ENCODE results near the gene CHMP3. TPM values are rescaled to one million over a fixed set of nuclear protein-coding genes. Genes with fewer than 3 reads are reported as not detected.

Gene CHMP3
- total RNA-seq, 2 experiments from 2014 or later: 35.0 to 35.8 TPM

GRCh38 chr2:86485103-86485502 is 78.1 kb downstream of the CHMP3 start:
- ChIA-PET CTCF (no interaction called here), POLR2A (interaction anchor here (0.6 to 0.7 kb wide), 2 partner anchors 505 to 1539 kb away, joined by 3 to 6 read pairs; no protein-coding TSS in a partner anchor)
- H3K27me3 Mint-ChIP-seq: no peaks in the 10 kb centered on the region
- ATAC-seq (peak; percentile 64), DNase-seq (peak; percentile 21)
- peaks cover 68% of the 10 kb centered on the region for H3K4me1 Mint-ChIP-seq
- peaks cover 91% of the 10 kb centered on the region for H3K36me3 Mint-ChIP-seq (ENCODE audit: low read depth)
- H3K27ac Mint-ChIP-seq: peak overlapping the region; percentile 72
- no peaks in the 10 kb centered on the region for H3K9me3 Mint-ChIP-seq (ENCODE audit: low read depth)
- intact Hi-C loops (cut with DNase I, micrococcal nuclease): no loop called here
- no peak overlapping the region for H3K4me3 Mint-ChIP-seq

- POLR2A ChIA-PET: no interaction called here
- ATAC-seq (no peak), DNase-seq (no peak)
- Mint-ChIP-seq H3K4me3 (no peak overlapping the region), H3K9me3 (ENCODE audit: low read depth) (no peaks in the 10 kb centered on the region), H3K27me3 (no peaks in the 10 kb centered on the region), H3K36me3 (ENCODE audit: low read depth) (peaks cover 91% of the 10 kb centered on the region), H3K4me1 (peaks cover 61% of the 10 kb centered on the region), H3K27ac (peak overlapping the region; percentile 72)
- intact Hi-C loops (cut with DNase I, micrococcal nuclease): loop anchor here in 1 of 2 experiments (5.0 kb wide), 1 partner anchor 37 kb away; no protein-coding TSS in a partner anchor
- CTCF ChIA-PET: interaction anchor here (0.8 to 1.1 kb wide), 2 partner anchors 41 to 280 kb away, joined by 3 read pairs; no protein-coding TSS in a partner anchor
Measured at GRCh38 chr2:86484385-86484784, 78.9 kb downstream of the CHMP3 start.

- Mint-ChIP-seq H3K36me3 (ENCODE audit: low read depth) (peaks cover 93% of the 10 kb centered on the region), H3K4me3 (no peak overlapping the region), H3K9me3 (ENCODE audit: low read depth) (no peaks in the 10 kb centered on the region), H3K27me3 (no peaks in the 10 kb centered on the region), H3K4me1 (peaks cover 69% of the 10 kb centered on the region), H3K27ac (peak overlapping the region; percentile 70)
- intact Hi-C loops (cut with DNase I, micrococcal nuclease): loop anchor here in 1 of 2 experiments (5.0 kb wide), 1 partner anchor 35 kb away; no protein-coding TSS in a partner anchor
- DNase-seq (peak; percentile 43), ATAC-seq (peak; percentile 92)
- ChIA-PET CTCF (no interaction called here), POLR2A (interaction anchor here (0.5 to 0.6 kb wide), 2 partner anchors 69 to 377 kb away, joined by 3 to 5 read pairs; no protein-coding TSS in a partner anchor)
Measured at GRCh38 chr2:86482034-86482433, 81.2 kb downstream of the CHMP3 start.

DNA sequence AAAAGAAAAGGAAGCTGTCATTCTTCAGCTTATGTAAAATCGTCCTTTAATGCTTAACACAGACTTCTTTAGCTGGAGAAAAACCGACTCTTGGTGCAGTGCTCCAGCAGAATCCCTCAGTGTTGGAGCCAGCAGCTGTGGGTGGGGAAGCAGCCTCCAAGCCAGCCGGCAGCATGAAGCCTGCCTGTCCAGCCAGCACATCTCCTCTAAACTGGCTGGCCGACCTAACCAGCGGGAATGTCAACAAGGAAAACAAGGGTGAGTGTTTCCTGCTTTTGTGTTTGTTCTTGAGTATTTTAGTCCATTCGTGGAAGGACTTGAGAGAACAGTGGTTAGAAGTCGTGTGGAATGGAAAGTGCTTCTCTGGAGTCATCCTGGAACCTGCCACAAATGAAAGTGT is 83.1 kb downstream of the CHMP3 start:
- Mint-ChIP-seq H3K27me3 (no peaks in the 10 kb centered on the region), H3K4me1 (peaks cover 66% of the 10 kb centered on the region), H3K9me3 (ENCODE audit: low read depth) (no peaks in the 10 kb centered on the region), H3K36me3 (ENCODE audit: low read depth) (peaks cover 91% of the 10 kb centered on the region), H3K27ac (no peak overlapping the region), H3K4me3 (no peak overlapping the region)
- POLR2A ChIA-PET: interaction anchor here (0.6 kb wide), 1 partner anchor 287 kb away, joined by 3 read pairs; no protein-coding TSS in a partner anchor
- intact Hi-C loops (cut with DNase I, micrococcal nuclease): loop anchor here in 1 of 2 experiments (5.0 kb wide), 1 partner anchor 33 kb away; no protein-coding TSS in a partner anchor
- ATAC-seq (no peak), DNase-seq (no peak)
- CTCF ChIA-PET: interaction anchor here (1.2 kb wide), 1 partner anchor 30 kb away, joined by 3 read pairs; no protein-coding TSS in a partner anchor

GRCh38 chr2:86477349-86477748 is 85.9 kb downstream of the CHMP3 start:
- ChIA-PET CTCF (no interaction called here), POLR2A (no interaction called here)
- H3K4me3 Mint-ChIP-seq: no peak overlapping the region
- DNase-seq: no peak
- peaks cover 48% of the 10 kb centered on the region for H3K4me1 Mint-ChIP-seq
- H3K27me3 Mint-ChIP-seq: no peaks in the 10 kb centered on the region
- no peak for ATAC-seq
- no peaks in the 10 kb centered on the region for H3K9me3 Mint-ChIP-seq (ENCODE audit: low read depth)
- intact Hi-C loops (cut with DNase I, micrococcal nuclease): no loop called here
- H3K27ac Mint-ChIP-seq: no peak overlapping the region
- peaks cover 88% of the 10 kb centered on the region for H3K36me3 Mint-ChIP-seq (ENCODE audit: low read depth)

DNA sequence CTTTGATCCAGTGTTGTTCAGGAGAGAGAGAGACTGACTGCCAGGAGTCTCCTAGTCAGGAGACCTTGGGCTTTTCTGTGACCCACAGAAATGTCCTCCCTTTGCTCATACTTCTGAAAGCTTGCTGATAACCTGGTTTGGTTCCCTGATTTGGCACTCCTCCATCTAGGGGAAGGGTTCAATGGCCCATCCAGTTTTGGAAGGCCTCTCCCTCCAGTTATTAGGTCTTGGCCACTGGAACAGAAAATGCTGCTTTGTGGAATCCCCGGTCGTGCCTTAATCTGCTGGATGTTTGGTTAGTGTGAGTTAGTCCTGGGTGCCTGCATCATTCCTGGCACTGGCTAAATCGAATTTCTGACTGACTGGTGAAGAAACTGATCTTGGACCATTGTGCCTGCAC is 86.3 kb downstream of the CHMP3 start:
- Mint-ChIP-seq H3K27me3 (no peaks in the 10 kb centered on the region), H3K4me1 (peaks cover 45% of the 10 kb centered on the region), H3K27ac (no peak overlapping the region), H3K4me3 (no peak overlapping the region), H3K9me3 (ENCODE audit: low read depth) (no peaks in the 10 kb centered on the region), H3K36me3 (ENCODE audit: low read depth) (peaks cover 88% of the 10 kb centered on the region)
- ChIA-PET CTCF (interaction anchor here (0.8 to 1.2 kb wide), 2 partner anchors 10 to 16 kb away, joined by 3 read pairs; no protein-coding TSS in a partner anchor), POLR2A (interaction anchor here (0.6 kb wide), 1 partner anchor 140 kb away, joined by 4 read pairs; no protein-coding TSS in a partner anchor)
- DNase-seq (no peak), ATAC-seq (no peak)
- intact Hi-C loops (cut with DNase I, micrococcal nuclease): no loop called here

DNA sequence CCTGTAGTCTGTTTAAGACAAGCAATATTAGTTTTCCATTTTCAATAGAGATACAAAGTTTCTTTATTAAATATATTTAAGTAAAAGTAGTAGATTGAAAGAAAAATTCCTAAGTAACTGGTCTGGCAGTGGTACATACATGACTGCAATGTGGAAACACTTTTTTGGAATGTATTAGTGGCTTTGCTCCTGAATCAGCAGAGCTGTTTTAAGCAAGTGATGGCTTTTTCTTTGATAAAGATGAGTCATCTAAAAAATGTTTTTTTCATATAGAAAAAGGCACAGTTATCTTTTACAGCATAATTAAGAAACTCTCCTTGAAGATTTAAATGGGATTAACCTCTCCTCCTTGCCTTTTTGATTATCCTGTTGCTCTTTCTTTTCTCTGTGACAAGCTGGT is 87.2 kb downstream of the CHMP3 start:
- POLR2A ChIA-PET: interaction anchor here (0.6 kb wide), 1 partner anchor 139 kb away, joined by 4 read pairs; no protein-coding TSS in a partner anchor

DNA sequence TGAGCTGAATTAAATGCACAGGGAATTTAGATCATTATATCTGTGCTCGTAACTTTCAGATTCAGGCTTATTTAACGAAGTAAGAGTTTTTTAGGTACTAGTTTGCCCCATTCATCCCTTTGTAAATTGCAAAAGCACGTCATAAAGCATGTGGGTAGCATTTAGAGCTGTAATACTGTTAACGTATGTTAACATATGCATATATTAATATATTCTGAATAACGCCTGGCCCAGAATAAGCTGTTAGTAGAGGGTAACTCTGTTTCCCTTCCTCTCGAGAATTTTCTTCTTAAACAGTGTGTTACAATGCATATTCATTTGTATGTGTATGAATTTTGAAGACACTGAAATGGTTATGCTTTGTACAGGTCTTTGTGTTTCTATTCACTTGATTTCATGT is 91.6 kb downstream of the CHMP3 start:
- ATAC-seq (no peak), DNase-seq (no peak)
- intact Hi-C loops (cut with DNase I, micrococcal nuclease): no loop called here
- Mint-ChIP-seq H3K27me3 (no peaks in the 10 kb centered on the region), H3K27ac (peak overlapping the region; percentile 47), H3K36me3 (ENCODE audit: low read depth) (peaks cover 81% of the 10 kb centered on the region), H3K4me3 (no peak overlapping the region), H3K4me1 (peaks cover 58% of the 10 kb centered on the region), H3K9me3 (ENCODE audit: low read depth) (no peaks in the 10 kb centered on the region)
- ChIA-PET CTCF (interaction anchor here (0.6 to 1.2 kb wide), 3 partner anchors 38 to 222 kb away, joined by 3 read pairs; no protein-coding TSS in a partner anchor), POLR2A (no interaction called here)

More for the DNA sequence above, 87.2 kb downstream of the CHMP3 start:
- peaks cover 88% of the 10 kb centered on the region for H3K36me3 Mint-ChIP-seq (ENCODE audit: low read depth)
- no peaks in the 10 kb centered on the region for H3K9me3 Mint-ChIP-seq (ENCODE audit: low read depth)
- CTCF ChIA-PET: interaction anchor here (0.8 to 1.2 kb wide), 2 partner anchors 11 to 17 kb away, joined by 3 read pairs; no protein-coding TSS in a partner anchor
- peaks cover 44% of the 10 kb centered on the region for H3K4me1 Mint-ChIP-seq
- ATAC-seq (no peak), DNase-seq (no peak)
- H3K27me3 Mint-ChIP-seq: no peaks in the 10 kb centered on the region
- intact Hi-C loops (cut with DNase I, micrococcal nuclease): no loop called here
- no peak overlapping the region for H3K4me3 Mint-ChIP-seq
- H3K27ac Mint-ChIP-seq: peak overlapping the region; percentile 58

DNA sequence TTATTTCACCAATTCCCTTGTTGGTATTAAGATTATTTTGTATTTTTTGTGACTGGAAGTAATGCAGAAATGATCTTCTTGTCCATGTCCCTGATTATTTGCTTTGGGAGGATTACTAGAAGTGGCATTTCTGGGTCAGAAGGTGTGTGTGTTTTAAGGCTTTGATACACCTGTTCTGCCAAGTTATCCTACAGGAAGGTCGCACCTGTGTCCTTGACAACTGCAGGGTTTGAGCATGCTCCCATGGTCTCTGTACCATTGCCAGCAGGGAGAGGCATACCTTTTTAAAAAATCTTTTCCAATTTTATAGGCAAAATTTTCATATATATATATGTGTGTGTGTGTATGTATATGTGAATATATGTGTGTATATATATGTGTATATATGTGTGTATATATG is 92.4 kb downstream of the CHMP3 start:
- intact Hi-C loops (cut with DNase I, micrococcal nuclease): no loop called here
- no peak for DNase-seq
- peaks cover 53% of the 10 kb centered on the region for H3K4me1 Mint-ChIP-seq

GRCh38 chr2:86468162-86469033 is 94.8 kb downstream of the CHMP3 start:
- intact Hi-C loops (cut with DNase I, micrococcal nuclease): no loop called here
- ATAC-seq (peak; percentile 70), DNase-seq (peak; percentile 34)
- POLR2A ChIA-PET: interaction anchor here (0.9 to 1.5 kb wide), 2 partner anchors 27 kb away, joined by 4 to 5 read pairs; partner anchors contain the start of gene KDM3A
- CTCF ChIA-PET: interaction anchor here (0.7 to 1.2 kb wide), 3 partner anchors 10 to 654 kb away, joined by 3 read pairs; partner anchors contain the start of gene KDM3A
- H3K27me3 Mint-ChIP-seq: no peaks in the 10 kb centered on the region
- H3K36me3 Mint-ChIP-seq (ENCODE audit: low read depth): peaks cover 80% of the 10 kb centered on the region
- peaks cover 50% of the 10 kb centered on the region for H3K4me1 Mint-ChIP-seq
- no peaks in the 10 kb centered on the region for H3K9me3 Mint-ChIP-seq (ENCODE audit: low read depth)
- peak overlapping the region; percentile 41 for H3K4me3 Mint-ChIP-seq
- peak overlapping the region; percentile 69 for H3K27ac Mint-ChIP-seq

More for the DNA sequence above, 92.4 kb downstream of the CHMP3 start:
- CTCF ChIA-PET: interaction anchor here (1.2 kb wide), 1 partner anchor 39 kb away, joined by 3 read pairs; no protein-coding TSS in a partner anchor
- H3K36me3 Mint-ChIP-seq (ENCODE audit: low read depth): peaks cover 84% of the 10 kb centered on the region
- no peak overlapping the region for H3K4me3 Mint-ChIP-seq
- ATAC-seq: no peak
- H3K27ac Mint-ChIP-seq: no peak overlapping the region
- no peaks in the 10 kb centered on the region for H3K9me3 Mint-ChIP-seq (ENCODE audit: low read depth)
- H3K27me3 Mint-ChIP-seq: no peaks in the 10 kb centered on the region
- POLR2A ChIA-PET: no interaction called here

GRCh38 chr2:86466306-86466705 is 96.9 kb downstream of the CHMP3 start:
- DNase-seq (no peak), ATAC-seq (no peak)
- H3K27ac Mint-ChIP-seq: peak overlapping the region; percentile 26
- H3K36me3 Mint-ChIP-seq (ENCODE audit: low read depth): peaks cover 76% of the 10 kb centered on the region
- H3K27me3 Mint-ChIP-seq: no peaks in the 10 kb centered on the region
- CTCF ChIA-PET: no interaction called here
- peaks cover 38% of the 10 kb centered on the region for H3K4me1 Mint-ChIP-seq
- no peaks in the 10 kb centered on the region for H3K9me3 Mint-ChIP-seq (ENCODE audit: low read depth)
- no peak overlapping the region for H3K4me3 Mint-ChIP-seq
- intact Hi-C loops (cut with DNase I, micrococcal nuclease): loop anchor here in 1 of 2 experiments (2.0 kb wide), 1 partner anchor 16 kb away; no protein-coding TSS in a partner anchor
- POLR2A ChIA-PET: no interaction called here

All from activated CD4-positive, alpha-beta T cell treated with anti-CD3 and anti-CD28 coated beads for 36 hours (primary cell).